Measurements from ENCODE around the gene CDKAL1.

The CDKAL1 gene

DNA sequence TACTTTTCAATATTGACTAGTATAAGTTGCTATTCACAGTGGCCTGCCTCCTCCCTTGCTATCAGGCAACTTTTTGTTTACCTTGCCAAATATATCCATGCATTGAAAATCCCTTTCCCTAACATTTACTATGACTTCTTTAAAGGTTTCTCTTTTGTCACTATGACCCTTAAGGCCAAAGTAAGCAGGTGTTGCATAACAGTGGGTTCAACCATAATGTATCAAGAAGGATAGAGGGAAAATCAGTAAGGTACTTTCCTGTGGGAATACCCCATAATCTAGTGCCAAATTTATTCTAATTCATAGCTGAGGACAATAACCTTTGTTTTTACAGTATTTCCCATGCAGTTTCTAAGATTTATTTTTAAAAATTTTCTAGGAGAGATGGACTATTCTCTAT lies 527.6 kb downstream of the CDKAL1 start:
- Histone ChIP-seq H2AFZ (ENCODE audit: low read depth, low read length) (no peak overlapping the region), H3K27ac (ENCODE audit: low read length) (no peak overlapping the region), H3K4me3 (ENCODE audit: low read length) (no peak overlapping the region), H3K27me3 (ENCODE audit: low read depth, low read length) (no peaks in the 10 kb centered on the region), H3K36me3 (replicated peaks; ENCODE audit: low read depth, low read length) (no peaks in the 10 kb centered on the region), H3K9ac (ENCODE audit: low read length) (no peak overlapping the region), H4K20me1 (ENCODE audit: insufficient read depth, low read length) (no peaks in the 10 kb centered on the region), H3K4me1 (ENCODE audit: low read length) (no peaks in the 10 kb centered on the region), H3K79me2 (ENCODE audit: low read length) (no peaks in the 10 kb centered on the region), H3K9me3 (ENCODE audit: insufficient read depth, low read length) (no peaks in the 10 kb centered on the region), H3K4me2 (ENCODE audit: low read length) (no peak overlapping the region)
- TF ChIP-seq EZH2phosphoT487 (IDR thresholded peaks at IDR 0.05; ENCODE audit: low read depth): no peak
- TF ChIP-seq, protein P1, sequence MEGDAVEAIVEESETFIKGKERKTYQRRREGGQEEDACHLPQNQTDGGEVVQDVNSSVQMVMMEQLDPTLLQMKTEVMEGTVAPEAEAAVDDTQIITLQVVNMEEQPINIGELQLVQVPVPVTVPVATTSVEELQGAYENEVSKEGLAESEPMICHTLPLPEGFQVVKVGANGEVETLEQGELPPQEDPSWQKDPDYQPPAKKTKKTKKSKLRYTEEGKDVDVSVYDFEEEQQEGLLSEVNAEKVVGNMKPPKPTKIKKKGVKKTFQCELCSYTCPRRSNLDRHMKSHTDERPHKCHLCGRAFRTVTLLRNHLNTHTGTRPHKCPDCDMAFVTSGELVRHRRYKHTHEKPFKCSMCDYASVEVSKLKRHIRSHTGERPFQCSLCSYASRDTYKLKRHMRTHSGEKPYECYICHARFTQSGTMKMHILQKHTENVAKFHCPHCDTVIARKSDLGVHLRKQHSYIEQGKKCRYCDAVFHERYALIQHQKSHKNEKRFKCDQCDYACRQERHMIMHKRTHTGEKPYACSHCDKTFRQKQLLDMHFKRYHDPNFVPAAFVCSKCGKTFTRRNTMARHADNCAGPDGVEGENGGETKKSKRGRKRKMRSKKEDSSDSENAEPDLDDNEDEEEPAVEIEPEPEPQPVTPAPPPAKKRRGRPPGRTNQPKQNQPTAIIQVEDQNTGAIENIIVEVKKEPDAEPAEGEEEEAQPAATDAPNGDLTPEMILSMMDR (IDR thresholded peaks at IDR 0.05; ENCODE audit: low read depth, low read length): no peak

- H3K27ac ChIP-seq (ENCODE audit: low read length): no peak overlapping the region
- H3K36me3 ChIP-seq (replicated peaks; ENCODE audit: low read depth, low read length): no peaks in the 10 kb centered on the region
- H3K9me3 ChIP-seq (ENCODE audit: insufficient read depth, low read length): no peaks in the 10 kb centered on the region
- TF ChIP-seq, protein P1 (IDR thresholded peaks at IDR 0.05; ENCODE audit: low read depth, low read length): no peak
- no peak for TF ChIP-seq EZH2phosphoT487 (IDR thresholded peaks at IDR 0.05; ENCODE audit: low read depth)
- no peak overlapping the region for H3K4me2 ChIP-seq (ENCODE audit: low read length)
- H3K27me3 ChIP-seq (ENCODE audit: low read depth, low read length): no peaks in the 10 kb centered on the region
- no peak overlapping the region for H3K9ac ChIP-seq (ENCODE audit: low read length)
- no peaks in the 10 kb centered on the region for H3K79me2 ChIP-seq (ENCODE audit: low read length)
- no peak overlapping the region for H2AFZ ChIP-seq (ENCODE audit: low read depth, low read length)
- H3K4me1 ChIP-seq (ENCODE audit: low read length): no peaks in the 10 kb centered on the region
- no peak overlapping the region for H3K4me3 ChIP-seq (ENCODE audit: low read length)
- H4K20me1 ChIP-seq (ENCODE audit: insufficient read depth, low read length): no peaks in the 10 kb centered on the region
Observed at GRCh38 chr6:21064756-21065340, 530.6 kb downstream of the CDKAL1 start.

GRCh38 chr6:21067521-21067920 lies 533.3 kb downstream of the CDKAL1 start:
- Histone ChIP-seq H3K36me3 (replicated peaks; ENCODE audit: low read depth, low read length) (peaks cover 10% of the 10 kb centered on the region), H3K27ac (ENCODE audit: low read length) (no peak overlapping the region), H3K79me2 (ENCODE audit: low read length) (no peaks in the 10 kb centered on the region), H3K9me3 (ENCODE audit: insufficient read depth, low read length) (no peaks in the 10 kb centered on the region), H3K9ac (ENCODE audit: low read length) (no peak overlapping the region), H4K20me1 (ENCODE audit: insufficient read depth, low read length) (no peaks in the 10 kb centered on the region), H3K4me2 (ENCODE audit: low read length) (no peak overlapping the region), H3K27me3 (ENCODE audit: low read depth, low read length) (no peaks in the 10 kb centered on the region), H3K4me1 (ENCODE audit: low read length) (no peaks in the 10 kb centered on the region), H2AFZ (ENCODE audit: low read depth, low read length) (no peak overlapping the region), H3K4me3 (ENCODE audit: low read length) (no peak overlapping the region)
- no peak for TF ChIP-seq EZH2phosphoT487 (IDR thresholded peaks at IDR 0.05; ENCODE audit: low read depth)
- TF ChIP-seq, protein P1 (IDR thresholded peaks at IDR 0.05; ENCODE audit: low read depth, low read length): no peak

DNA sequence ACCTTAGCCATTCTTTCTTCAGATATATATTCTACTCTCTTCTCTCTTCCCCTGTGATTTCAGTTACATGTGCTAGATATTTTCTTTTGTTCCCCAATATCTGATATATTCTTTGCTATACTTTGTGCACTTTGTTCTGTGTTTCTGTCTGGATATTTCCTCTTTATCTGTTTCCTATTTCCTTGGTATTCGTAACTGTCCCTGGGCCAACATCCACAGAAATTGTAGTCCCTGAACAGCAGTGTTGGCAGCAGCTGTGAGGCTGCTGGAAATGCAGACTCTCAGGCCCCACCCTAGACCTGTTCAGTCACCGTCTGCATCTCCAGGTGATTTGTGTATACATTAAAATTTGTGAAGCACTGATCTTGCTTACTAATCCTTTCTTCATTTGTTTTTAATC lies 536.4 kb downstream of the CDKAL1 start:
- TF ChIP-seq EZH2phosphoT487 (IDR thresholded peaks at IDR 0.05; ENCODE audit: low read depth): no peak
- TF ChIP-seq, protein P1 (IDR thresholded peaks at IDR 0.05; ENCODE audit: low read depth, low read length): no peak
- Histone ChIP-seq H4K20me1 (ENCODE audit: insufficient read depth, low read length) (no peaks in the 10 kb centered on the region), H3K4me3 (ENCODE audit: low read length) (no peak overlapping the region), H3K79me2 (ENCODE audit: low read length) (no peaks in the 10 kb centered on the region), H3K36me3 (replicated peaks; ENCODE audit: low read depth, low read length) (peaks cover 18% of the 10 kb centered on the region), H3K9me3 (ENCODE audit: insufficient read depth, low read length) (no peaks in the 10 kb centered on the region), H2AFZ (ENCODE audit: low read depth, low read length) (no peak overlapping the region), H3K4me2 (ENCODE audit: low read length) (no peak overlapping the region), H3K9ac (ENCODE audit: low read length) (no peak overlapping the region), H3K27me3 (ENCODE audit: low read depth, low read length) (no peaks in the 10 kb centered on the region), H3K27ac (ENCODE audit: low read length) (no peak overlapping the region), H3K4me1 (ENCODE audit: low read length) (no peaks in the 10 kb centered on the region)
